ENCODE results near the gene PACS2.

GRCh38 chr14:105307052-105307727, 7.4 kb upstream of the PACS2 start:
- TF ChIP-seq CTCF (conservative IDR thresholded peaks at IDR 0.05; ENCODE audit: low read depth, low read length): no peak
- no peak for TF ChIP-seq EZH2 (IDR thresholded peaks at IDR 0.05; ENCODE audit: low read length, unreplicated experiment)
- TF ChIP-seq EZH2phosphoT487 (IDR thresholded peaks at IDR 0.05; ENCODE audit: borderline replicate concordance, low read length): no peak
